ENCODE data around the gene ADGRF5.

The ADGRF5 gene

DNA sequence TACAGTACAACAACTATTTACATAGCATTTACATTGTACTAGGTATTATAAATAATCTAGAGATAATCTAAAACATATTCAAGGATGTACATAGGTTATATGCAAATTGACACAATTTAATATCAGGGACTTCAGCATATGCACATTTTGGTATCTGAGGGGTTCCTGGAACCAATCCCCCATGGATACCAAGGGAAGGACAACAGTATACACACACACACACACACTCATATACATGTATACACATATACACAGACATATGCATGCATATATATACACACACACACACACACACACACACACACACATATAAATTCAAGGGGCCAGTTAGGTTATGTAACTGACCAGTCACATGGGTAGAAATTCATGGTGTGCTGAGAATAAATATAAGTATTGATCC is 24.9 kb downstream of the ADGRF5 start:
- H3K4me3 ChIP-seq = no peak overlapping the region
- no peak overlapping the region for H3K4me2 ChIP-seq
- no peak overlapping the region for H3K9ac ChIP-seq
- H3K27me3 ChIP-seq = no peaks in the 10 kb centered on the region
- H3K9me3 ChIP-seq = no peaks in the 10 kb centered on the region
- no peaks in the 10 kb centered on the region for H3K36me3 ChIP-seq
- H3K4me1 ChIP-seq = no peaks in the 10 kb centered on the region
- H4K20me1 ChIP-seq = no peaks in the 10 kb centered on the region
- no peak for TF ChIP-seq Cebpa-rat (IDR thresholded peaks at IDR 0.05)
- H3K27ac ChIP-seq = no peak overlapping the region

DNA sequence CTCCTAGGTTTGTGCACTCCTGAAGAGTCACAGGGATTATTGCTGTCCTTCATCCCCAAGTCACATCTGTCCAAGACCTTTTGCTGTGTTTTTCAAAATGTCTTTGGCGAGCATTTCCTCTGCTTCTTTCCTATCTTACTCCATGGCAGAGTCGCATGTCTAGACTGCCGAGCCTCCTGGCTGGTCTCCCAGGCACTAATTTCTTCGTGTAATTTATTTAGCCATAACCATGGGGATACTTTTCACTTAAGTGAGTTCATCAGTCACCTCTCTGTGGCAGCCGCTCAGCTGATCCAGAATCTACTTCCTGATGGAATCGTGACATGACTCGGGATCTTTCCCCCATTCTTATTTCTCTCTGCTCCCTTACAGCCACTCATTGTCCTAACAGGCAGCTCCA is 25.8 kb downstream of the ADGRF5 start:
- H3K9ac ChIP-seq = no peak overlapping the region
- H4K20me1 ChIP-seq = no peaks in the 10 kb centered on the region
- H3K9me3 ChIP-seq = no peaks in the 10 kb centered on the region
- TF ChIP-seq Cebpa-rat (IDR thresholded peaks at IDR 0.05) = no peak
- H3K4me3 ChIP-seq = no peak overlapping the region
- no peak overlapping the region for H3K4me2 ChIP-seq
- no peaks in the 10 kb centered on the region for H3K27me3 ChIP-seq
- no peaks in the 10 kb centered on the region for H3K36me3 ChIP-seq
- no peak overlapping the region for H3K27ac ChIP-seq
- H3K4me1 ChIP-seq = 0 out of 2 replicates have a peak, but pooled peaks cover 7% of the 10 kb centered on the region

DNA sequence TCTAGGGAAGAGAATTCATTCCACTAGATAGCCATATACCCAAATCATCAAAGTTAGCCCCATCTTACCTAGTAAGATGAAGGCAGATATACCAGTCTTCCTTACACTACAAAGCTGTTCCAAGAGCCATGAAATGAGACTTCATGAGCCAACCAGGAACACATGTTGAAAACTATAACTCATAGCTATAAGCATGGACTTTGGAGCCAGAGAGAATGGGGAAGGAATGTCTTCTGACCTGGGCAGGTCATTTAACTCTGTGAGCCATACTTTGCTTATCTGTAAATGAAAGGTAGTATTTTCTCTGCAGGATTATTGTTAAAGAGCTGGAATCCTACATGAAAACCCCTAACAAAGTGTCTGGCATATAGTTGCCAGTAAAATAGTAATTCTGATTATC is 27.3 kb downstream of the ADGRF5 start:
- Histone ChIP-seq H3K4me1 (0 out of 2 replicates have a peak, but pooled peaks cover 7% of the 10 kb centered on the region), H4K20me1 (no peaks in the 10 kb centered on the region), H3K4me3 (no peak overlapping the region), H3K27me3 (no peaks in the 10 kb centered on the region), H3K4me2 (no peak overlapping the region), H3K36me3 (no peaks in the 10 kb centered on the region), H3K9ac (no peak overlapping the region), H3K27ac (no peak overlapping the region), H3K9me3 (no peaks in the 10 kb centered on the region)
- no peak for TF ChIP-seq Cebpa-rat (IDR thresholded peaks at IDR 0.05)

DNA sequence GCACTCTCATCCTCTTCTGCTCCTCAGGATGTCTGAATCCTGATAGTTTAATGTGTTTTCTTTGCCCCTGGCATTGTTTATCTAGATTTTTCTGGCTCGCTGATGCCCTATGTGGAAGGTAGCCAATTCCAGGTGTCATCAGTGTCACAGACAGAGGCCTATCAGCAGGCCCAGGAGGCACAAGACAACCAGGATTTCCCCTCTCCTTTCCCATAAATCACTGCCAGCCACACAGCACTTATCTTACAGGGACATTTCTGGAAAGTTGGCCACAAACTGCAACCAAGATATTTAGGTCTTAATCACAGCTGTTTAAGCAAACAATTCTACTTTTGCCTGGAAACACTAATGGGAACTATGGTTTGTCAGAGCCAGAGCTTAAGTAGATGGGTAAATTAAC is 28.1 kb downstream of the ADGRF5 start:
- no peaks in the 10 kb centered on the region for H4K20me1 ChIP-seq
- no peak overlapping the region for H3K4me3 ChIP-seq
- TF ChIP-seq Cebpa-rat (IDR thresholded peaks at IDR 0.05) = no peak
- H3K27me3 ChIP-seq = no peaks in the 10 kb centered on the region
- H3K27ac ChIP-seq = no peak overlapping the region
- 0 out of 2 replicates have a peak, but pooled peaks cover 7% of the 10 kb centered on the region for H3K4me1 ChIP-seq
- no peak overlapping the region for H3K9ac ChIP-seq
- no peak overlapping the region for H3K4me2 ChIP-seq
- H3K9me3 ChIP-seq = no peaks in the 10 kb centered on the region
- no peaks in the 10 kb centered on the region for H3K36me3 ChIP-seq

DNA sequence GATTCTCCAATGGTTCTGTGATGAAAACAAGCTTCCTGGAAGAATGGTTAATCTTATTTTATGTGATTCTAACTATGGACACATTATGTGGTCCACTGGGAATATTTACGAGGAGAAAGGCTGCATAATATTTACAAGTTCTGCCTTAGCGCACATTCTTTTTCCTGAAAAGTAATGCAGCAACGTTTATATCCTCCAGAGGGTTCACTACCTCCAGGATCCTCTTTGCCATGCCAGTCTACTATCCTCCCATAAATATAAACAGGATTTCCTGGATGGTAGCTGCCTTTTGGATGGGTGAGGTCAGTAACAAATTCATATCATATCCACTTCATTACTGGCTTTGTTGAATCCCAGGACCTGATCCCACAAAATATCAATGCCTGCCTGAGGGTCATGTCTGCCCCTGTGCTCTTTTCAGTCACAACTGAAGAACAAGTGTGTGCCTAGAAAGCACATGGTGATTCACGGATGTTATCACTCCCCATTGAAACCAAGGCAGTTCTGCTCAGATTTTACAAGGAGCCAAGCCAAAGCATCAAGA is 30.4 kb downstream of the ADGRF5 start:
- no peaks in the 10 kb centered on the region for H3K9me3 ChIP-seq

DNA sequence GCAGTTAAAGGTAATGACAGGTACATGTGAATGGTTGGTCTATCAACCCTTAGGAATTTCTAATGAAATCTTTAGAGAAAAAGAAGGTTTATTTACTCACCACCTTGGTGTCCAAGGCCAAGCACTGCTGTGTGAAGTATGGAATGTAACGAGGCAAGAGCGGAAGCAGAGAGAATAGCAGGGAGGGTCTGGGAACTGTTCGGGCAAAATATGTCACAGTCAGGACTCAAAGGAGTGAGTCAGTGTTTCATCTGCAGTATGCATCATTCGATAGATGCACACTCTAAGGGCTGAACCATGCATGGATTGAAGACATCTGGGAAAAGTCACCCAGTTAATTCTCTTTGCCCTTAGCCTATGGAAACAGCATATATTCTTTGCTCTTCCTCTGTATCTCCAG is 33.2 kb downstream of the ADGRF5 start:
- TF ChIP-seq Cebpa-rat (IDR thresholded peaks at IDR 0.05) = no peak
- Histone ChIP-seq H3K36me3 (no peaks in the 10 kb centered on the region), H3K4me1 (0 out of 2 replicates have a peak, but pooled peaks cover 7% of the 10 kb centered on the region), H3K27ac (no peak overlapping the region), H3K9ac (no peak overlapping the region), H3K4me3 (no peak overlapping the region), H4K20me1 (no peaks in the 10 kb centered on the region), H3K27me3 (no peaks in the 10 kb centered on the region), H3K9me3 (no peaks in the 10 kb centered on the region), H3K4me2 (no peak overlapping the region)

More for the DNA sequence above, 30.4 kb downstream of the ADGRF5 start:
- no peak overlapping the region for H3K27ac ChIP-seq
- no peaks in the 10 kb centered on the region for H4K20me1 ChIP-seq
- H3K36me3 ChIP-seq = no peaks in the 10 kb centered on the region
- H3K4me1 ChIP-seq = 0 out of 2 replicates have a peak, but pooled peaks cover 7% of the 10 kb centered on the region
- TF ChIP-seq Cebpa-rat (IDR thresholded peaks at IDR 0.05) = no peak
- no peak overlapping the region for H3K9ac ChIP-seq
- H3K27me3 ChIP-seq = no peaks in the 10 kb centered on the region
- H3K4me3 ChIP-seq = no peak overlapping the region
- 0 out of 2 replicates have a peak overlapping the region, but pooled peaks have one; percentile 3 for H3K4me2 ChIP-seq

DNA sequence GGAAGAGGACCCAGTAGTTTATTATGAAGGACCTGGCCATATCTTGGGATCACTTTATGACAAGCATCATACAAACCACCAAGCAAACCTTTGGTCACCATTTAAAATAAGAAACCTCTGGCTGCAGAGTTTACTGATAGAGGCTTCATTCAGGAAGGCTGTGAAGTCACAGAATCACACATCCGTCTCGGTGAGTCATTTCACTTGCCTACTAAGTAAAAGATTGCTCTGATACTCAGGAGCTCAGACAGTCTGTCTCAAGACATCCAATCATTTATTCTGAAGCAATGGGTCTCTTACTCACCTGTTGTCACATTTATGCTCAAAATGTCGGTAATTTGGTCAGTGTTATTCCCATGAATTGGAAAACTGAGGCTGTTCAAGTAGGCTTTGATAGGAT is 33.7 kb downstream of the ADGRF5 start:
- TF ChIP-seq Cebpa-rat (IDR thresholded peaks at IDR 0.05) = no peak
- no peaks in the 10 kb centered on the region for H3K9me3 ChIP-seq
- no peaks in the 10 kb centered on the region for H3K36me3 ChIP-seq
- no peak overlapping the region for H3K4me2 ChIP-seq
- H3K27ac ChIP-seq = no peak overlapping the region
- H4K20me1 ChIP-seq = no peaks in the 10 kb centered on the region
- no peak overlapping the region for H3K4me3 ChIP-seq
- H3K9ac ChIP-seq = no peak overlapping the region
- H3K27me3 ChIP-seq = no peaks in the 10 kb centered on the region
- H3K4me1 ChIP-seq = 0 out of 2 replicates have a peak, but pooled peaks cover 7% of the 10 kb centered on the region

DNA sequence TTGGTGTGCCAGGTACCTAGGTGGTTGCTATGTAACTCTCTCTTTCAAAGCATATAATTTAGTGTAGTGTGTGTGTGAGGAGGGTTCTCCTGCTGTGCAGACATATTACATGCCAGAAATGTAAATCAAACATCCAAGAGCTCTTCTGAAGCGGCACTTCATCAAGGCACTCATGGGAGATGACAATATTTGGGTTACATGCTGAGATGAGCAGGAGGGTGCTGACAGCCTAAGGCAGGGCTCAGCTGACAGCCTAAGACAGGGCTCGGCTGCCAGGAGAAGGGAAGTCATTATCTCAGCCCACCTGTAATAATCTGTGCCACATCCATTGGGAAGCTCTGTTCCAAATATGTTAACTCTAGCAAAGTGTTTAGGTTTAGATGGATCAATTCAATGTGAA is 39.1 kb downstream of the ADGRF5 start:
- H3K9me3 ChIP-seq = no peaks in the 10 kb centered on the region
- no peaks in the 10 kb centered on the region for H3K36me3 ChIP-seq
- H3K9ac ChIP-seq = no peak overlapping the region
- TF ChIP-seq Cebpa-rat (IDR thresholded peaks at IDR 0.05) = no peak
- H3K27ac ChIP-seq = no peak overlapping the region
- H3K4me1 ChIP-seq = no peaks in the 10 kb centered on the region
- H3K4me3 ChIP-seq = no peak overlapping the region
- no peak overlapping the region for H3K4me2 ChIP-seq
- no peaks in the 10 kb centered on the region for H3K27me3 ChIP-seq
- H4K20me1 ChIP-seq = no peaks in the 10 kb centered on the region

DNA sequence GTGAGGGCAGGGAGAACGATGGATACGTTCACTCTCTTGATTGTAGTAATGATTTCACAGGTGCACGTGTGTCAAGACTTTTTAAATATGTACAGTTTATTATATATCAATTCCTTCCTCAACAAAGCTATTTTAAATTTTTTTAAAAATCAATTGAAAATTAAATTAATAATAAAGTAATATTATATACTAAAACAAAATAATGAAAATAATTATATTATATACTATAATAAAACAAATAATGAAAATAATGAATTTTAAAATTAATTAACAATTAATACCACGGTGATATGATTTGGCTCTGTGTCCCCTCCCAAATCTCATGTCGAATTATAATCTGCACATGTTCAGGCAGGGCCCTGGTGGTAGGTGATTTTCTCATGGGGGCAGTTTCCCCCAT is 42.7 kb downstream of the ADGRF5 start:
- Histone ChIP-seq H3K9ac (no peak overlapping the region), H3K36me3 (no peaks in the 10 kb centered on the region), H4K20me1 (no peaks in the 10 kb centered on the region), H3K4me1 (no peaks in the 10 kb centered on the region), H3K4me3 (no peak overlapping the region), H3K27me3 (no peaks in the 10 kb centered on the region), H3K4me2 (no peak overlapping the region), H3K9me3 (no peaks in the 10 kb centered on the region), H3K27ac (no peak overlapping the region)
- TF ChIP-seq Cebpa-rat (IDR thresholded peaks at IDR 0.05) = no peak

DNA sequence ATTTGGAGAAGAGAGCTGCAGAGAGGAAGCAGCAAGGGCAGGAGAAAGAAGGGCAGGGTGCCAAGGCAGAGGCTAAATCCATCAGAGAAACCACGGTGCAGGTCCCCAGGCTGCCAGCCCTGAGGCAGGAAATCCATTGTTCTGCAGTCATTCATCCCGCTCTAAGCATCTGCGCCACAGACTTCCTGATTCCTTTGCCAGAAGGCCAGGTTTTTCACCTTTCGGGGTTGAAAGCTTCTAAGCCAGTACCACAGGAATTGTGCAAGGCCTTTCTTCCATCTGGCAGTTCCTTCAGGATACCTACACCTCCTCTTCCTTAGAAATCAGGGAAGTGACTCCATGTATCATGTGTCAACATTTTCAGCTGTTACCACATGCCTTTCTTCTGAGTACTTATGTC is 45.6 kb downstream of the ADGRF5 start:
- no peak overlapping the region for H3K4me3 ChIP-seq
- no peak overlapping the region for H3K27ac ChIP-seq
- no peaks in the 10 kb centered on the region for H4K20me1 ChIP-seq
- H3K9me3 ChIP-seq = no peaks in the 10 kb centered on the region
- no peak for TF ChIP-seq Cebpa-rat (IDR thresholded peaks at IDR 0.05)
- no peaks in the 10 kb centered on the region for H3K36me3 ChIP-seq
- no peaks in the 10 kb centered on the region for H3K4me1 ChIP-seq
- H3K4me2 ChIP-seq = no peak overlapping the region
- no peaks in the 10 kb centered on the region for H3K27me3 ChIP-seq
- no peak overlapping the region for H3K9ac ChIP-seq

DNA sequence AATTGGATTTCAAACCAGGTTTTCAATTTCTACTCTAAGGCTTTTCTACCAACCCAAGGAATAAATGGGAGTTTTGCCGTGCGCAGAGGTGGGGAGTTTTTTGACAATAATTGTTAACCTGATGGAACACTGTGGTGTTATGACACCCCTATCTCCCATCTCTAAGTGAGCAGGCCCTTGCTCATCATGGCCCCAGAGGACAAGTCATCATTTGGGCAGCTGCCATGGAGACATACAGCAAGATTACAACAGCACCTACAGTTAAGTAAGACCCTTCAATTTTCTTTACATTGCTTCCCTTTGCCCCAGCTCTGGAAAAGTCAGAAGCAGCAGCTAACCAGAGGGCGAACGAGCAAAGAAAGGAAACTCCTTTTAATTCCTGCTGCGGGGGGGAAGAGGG is 54.3 kb downstream of the ADGRF5 start:
- no peak overlapping the region for H3K4me2 ChIP-seq
- no peak overlapping the region for H3K9ac ChIP-seq
- H3K4me3 ChIP-seq = no peak overlapping the region
- H3K4me1 ChIP-seq = no peaks in the 10 kb centered on the region
- H3K27ac ChIP-seq = no peak overlapping the region
- TF ChIP-seq Cebpa-rat (IDR thresholded peaks at IDR 0.05) = no peak
- H3K9me3 ChIP-seq = no peaks in the 10 kb centered on the region
- no peaks in the 10 kb centered on the region for H3K36me3 ChIP-seq
- H4K20me1 ChIP-seq = no peaks in the 10 kb centered on the region
- no peaks in the 10 kb centered on the region for H3K27me3 ChIP-seq

Data from BLaER1 (cell line).